ENCODE data around the gene CSTF3. TPM values are rescaled to one million over a fixed set of nuclear protein-coding genes. Genes with fewer than 3 reads are reported as not detected.

CSTF3 gene
- 23.2 to 25.6 TPM (median 24.9 TPM) in 5 replicates for total RNA-seq (2022; extraction: Qiagen RNA extraction)

GRCh38 chr11:33161120-33162005 is at the start of gene CSTF3:
Gene CSTF3, minus strand, starts transcription at chr11:33161480. Its CDS starts 155 bp downstream, at chr11:33161325.

GRCh38 chr11:33039274-33040032 is 121.8 kb downstream of the CSTF3 start, which contains the start of gene TCP11L1:
Gene TCP11L1, plus strand, starts transcription at chr11:33039572. Its CDS starts 4,202 bp downstream, at chr11:33043774.

Other genes starting within 250 kb of the CSTF3 start
- gene DEPDC7, start 145.6 kb downstream of the CSTF3 start, total RNA-seq (2022; extraction: Qiagen RNA extraction) = 6.0 to 6.9 TPM (median 6.8 TPM) in 5 replicates
- gene TCP11L1, start 121.9 kb downstream of the CSTF3 start, total RNA-seq (2022; extraction: Qiagen RNA extraction) = 17.8 to 26.6 TPM (median 21.6 TPM) in 5 replicates
- 12.6 to 17.8 TPM (median 16.4 TPM) in 5 replicates for gene HIPK3, start 95.9 kb upstream of the CSTF3 start, total RNA-seq (2022; extraction: Qiagen RNA extraction)
- 5.7 to 8.9 TPM (median 7.5 TPM) in 5 replicates for gene KIAA1549L, start 214.6 kb upstream of the CSTF3 start, total RNA-seq (2022; extraction: Qiagen RNA extraction)